Measurements from ENCODE around the gene PSEN1.

Gene PSEN1

GRCh38 chr14:73241481-73242165 is 105.3 kb downstream of the PSEN1 start:
- DNase-seq = no peak

DNA sequence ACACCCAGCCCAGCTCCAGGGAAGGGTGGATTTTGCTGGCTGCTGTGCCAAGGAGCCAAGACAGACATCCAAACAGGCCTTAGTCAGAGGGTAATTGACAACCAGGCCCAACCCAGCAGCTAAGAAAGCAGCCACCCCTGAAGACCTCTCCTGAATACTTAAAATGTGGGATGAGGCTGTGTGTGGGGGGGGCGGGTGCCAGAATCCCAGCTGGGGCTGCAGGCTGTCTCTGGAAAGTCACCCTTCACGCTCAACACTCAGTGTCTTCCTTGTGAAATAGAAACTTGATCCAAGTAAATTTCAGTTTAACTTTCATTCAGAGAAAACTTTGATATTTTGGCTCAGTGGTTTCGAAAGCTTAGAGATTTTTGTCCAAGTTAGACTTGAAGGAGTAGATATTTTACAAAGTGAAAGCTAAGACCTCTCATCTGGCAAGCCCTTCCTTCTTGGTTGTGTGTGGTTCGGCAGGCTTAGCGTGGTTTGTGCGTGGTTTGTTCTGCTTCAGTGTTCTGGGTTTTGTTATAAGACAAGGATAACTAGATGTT is 106.1 kb downstream of the PSEN1 start:
- no peak for DNase-seq

GRCh38 chr14:73243341-73243740 is 107.0 kb downstream of the PSEN1 start:
- DNase-seq = no peak

DNA sequence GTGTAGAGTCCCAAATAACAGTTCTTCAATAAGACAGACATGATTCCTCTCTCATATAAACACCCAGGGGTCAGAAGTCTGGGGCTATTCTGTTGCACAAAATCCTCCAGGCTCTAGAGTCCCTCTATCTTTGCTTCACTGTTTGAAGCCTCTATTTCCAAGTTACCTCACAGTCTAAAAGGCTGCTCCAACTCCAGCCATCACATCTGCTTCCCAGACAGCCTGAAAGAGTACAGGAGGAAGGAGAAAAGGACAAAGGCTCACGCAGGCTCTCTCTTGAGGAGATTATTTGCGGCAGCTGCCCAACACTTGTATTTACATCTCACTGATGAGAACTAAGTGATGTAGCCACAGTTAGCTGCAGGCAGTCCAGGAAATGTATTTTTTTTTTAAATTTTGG is 107.4 kb downstream of the PSEN1 start:
- no peak for DNase-seq

DNA sequence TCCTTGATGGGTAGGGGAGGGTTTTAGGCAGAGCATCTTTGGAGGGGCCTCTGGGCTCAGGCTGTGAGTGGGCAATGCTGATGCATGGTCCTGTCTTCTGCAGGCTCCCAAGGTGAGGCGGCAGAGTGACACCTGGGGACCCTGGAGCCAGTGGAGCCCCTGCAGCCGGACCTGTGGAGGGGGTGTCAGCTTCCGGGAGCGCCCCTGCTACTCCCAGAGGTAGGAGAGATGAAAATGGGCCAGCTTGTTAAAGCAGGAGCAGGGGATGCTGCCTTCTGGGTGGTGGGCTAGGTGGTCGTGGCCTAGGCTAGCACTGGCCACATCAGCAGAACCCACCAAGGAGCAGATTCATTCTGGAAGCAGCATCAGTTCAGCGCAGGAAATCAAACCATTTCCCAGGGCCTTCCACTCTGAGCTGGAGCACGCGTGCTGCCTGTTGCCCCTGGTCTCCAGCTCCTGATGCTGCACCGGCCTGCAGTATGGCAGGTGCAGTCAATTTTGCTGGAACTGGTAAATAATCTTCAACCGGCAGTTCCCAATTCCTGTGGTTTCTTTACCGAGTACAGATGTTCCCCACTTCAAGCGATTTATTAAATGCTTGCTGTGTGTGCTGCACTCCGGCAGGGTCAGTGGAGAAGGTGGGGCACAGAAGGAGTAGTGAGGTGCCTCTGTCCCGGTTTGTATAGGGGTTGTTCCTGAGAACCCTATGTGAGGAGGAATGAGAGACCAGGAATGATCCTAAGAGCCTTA is 108.4 kb downstream of the PSEN1 start:
- DNase-seq = no peak

DNA sequence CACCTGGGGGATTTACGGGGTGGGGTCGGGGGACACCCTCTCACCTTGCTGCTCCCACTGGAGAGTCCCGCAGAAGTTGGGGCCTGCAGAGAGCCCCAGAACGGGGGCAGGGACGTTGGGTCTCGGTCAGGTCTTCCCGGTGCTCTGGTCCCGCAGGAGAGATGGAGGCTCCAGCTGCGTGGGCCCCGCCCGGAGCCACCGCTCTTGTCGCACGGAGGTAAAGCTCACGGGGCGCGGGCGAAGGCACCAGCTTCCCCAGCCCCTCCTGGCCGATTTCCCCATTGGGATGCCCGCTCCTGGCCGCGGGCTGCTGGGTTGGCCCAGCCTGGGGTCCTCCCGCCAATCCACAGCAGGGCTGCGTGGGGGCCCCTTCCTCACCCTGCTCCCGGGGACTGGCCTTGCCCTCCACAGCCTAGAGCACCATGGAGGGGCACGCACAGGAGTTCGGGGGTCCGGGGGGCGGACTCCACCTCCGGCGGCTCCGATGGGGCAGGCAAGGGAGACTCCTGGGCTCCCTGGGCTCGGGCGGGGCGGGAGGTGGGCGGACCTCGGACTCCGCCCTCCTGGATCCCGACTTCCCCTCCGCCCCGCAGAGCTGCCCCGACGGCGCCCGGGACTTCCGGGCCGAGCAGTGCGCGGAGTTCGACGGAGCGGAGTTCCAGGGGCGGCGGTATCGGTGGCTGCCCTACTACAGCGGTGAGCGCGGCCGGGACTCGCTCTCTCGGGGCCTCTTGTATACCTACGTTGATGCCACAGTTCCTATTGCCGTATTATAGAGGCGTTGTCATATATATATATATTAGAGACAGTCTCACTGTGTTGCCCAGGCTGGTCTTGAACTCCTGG is 109.4 kb downstream of the PSEN1 start:
- peak; percentile 43 for DNase-seq

DNA sequence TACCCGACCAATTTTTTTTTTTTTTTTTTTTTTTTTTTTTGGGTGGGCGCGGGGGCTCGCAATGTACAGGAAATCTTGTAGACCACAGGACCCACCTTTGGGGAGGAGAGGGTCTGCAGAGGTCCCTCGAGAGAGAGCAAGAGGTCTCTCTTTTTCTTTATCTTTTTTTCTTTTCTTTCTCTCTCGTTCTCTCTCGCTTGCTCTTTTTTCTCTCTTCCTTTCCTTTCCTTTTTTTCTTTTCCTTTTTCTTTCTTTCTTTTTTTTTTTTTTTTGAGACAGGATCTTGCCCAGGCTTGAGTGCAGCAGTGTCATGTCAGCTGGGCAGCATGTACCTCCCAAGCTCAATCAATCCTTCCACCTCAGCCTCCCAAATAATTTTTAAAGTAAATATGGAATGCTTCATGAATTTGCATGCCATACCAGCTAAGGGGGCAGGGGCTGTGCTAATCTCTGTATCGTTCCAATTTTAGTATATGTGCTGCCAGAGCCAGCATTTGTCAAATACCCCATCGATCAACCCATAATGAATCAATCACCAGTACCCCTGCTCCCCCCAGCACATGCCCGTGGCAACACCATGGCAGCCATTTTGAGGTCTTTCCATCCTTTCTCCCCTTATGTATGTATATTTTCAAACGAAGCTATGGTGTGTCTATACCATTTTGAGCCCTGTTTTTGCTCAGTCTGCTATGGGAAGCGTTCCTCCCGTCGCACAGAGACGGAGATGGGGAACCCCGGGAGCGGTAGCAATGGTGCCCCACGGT is 110.3 kb downstream of the PSEN1 start:
- no peak for DNase-seq

DNA sequence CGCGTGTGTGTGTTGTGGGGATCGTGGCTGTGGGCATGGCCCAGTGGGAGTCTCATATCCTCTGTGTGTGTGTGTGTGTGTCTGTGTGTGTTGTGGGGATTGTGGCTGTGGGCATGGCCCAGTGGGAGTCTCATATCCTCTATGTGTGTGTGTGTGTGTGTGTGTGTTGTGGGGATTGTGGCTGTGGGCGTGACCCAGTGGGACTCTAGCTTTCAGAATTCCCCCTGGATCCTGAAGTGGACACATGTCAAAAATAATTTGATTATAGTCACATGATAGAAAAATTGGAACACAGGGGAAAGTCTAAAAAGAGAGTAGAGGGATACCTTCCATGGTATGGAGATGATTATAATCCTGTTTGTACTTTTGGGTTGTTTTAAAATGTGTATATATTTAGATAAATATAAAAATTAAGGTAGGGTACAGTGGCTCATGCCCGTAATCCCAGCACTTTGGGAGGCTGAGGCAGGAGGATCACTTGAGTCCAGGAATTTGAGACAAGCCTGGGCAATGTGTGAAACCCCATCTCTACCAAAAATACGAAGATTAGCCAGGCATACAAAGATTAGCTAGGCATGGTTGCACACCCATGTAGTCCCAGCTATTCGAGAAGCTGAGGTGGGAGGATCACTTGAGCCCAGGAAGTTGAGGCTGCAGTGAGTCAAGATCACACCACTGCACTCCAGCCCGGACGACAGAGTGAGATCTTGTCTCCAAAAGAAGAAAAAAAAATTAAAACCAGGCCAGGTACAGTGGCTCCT is 112.0 kb downstream of the PSEN1 start:
- DNase-seq = no peak

GRCh38 chr14:73249108-73249507 is 112.8 kb downstream of the PSEN1 start:
- no peak for DNase-seq

- no peak for DNase-seq
Measured at GRCh38 chr14:73249564-73250316, 113.4 kb downstream of the PSEN1 start.

GRCh38 chr14:73250317-73250713 is 114.0 kb downstream of the PSEN1 start:
- DNase-seq = no peak

GRCh38 chr14:73250781-73251500 is 114.6 kb downstream of the PSEN1 start:
- DNase-seq = no peak

- DNase-seq = no peak
Measured at GRCh38 chr14:73251516-73252215, 115.4 kb downstream of the PSEN1 start.

DNA sequence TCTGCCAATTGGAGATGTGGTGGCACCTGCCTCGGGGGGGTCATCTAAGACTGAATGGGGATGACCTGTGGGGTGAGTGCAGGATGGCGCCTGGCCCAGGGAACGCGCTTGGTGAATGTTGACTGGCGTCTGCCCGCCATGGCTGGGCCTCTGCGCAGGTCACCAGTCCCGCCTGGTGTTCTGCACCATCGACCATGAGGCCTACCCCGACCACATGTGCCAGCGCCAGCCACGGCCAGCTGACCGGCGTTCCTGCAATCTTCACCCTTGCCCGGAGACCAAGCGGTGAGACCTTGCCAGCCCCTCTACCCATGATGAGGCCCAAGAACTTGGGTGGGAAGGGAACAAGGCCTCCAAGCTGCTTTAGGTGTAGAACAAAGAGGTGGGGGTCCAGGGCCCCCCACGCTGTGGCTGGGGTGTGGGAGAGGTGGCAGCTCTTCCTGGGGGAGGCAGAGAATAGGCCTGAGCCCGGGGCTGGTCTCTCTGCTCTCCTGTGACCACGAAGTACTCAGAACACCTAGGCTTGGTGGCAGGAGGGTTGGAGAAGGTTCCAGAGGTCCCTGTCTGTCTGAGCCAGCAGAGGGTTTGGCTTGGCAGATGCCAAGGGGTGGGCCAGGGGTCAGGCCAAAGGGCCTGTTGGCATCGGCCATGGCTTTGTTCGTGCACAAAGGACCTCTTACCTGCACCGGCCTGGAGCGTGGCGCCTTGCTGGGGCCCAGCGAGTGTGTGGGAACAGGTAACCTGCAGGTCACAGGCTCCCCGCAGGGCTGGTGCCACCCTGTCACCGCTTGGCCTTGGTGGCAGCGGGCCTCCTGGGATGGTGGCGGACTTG is 116.4 kb downstream of the PSEN1 start:
- DNase-seq = no peak

GRCh38 chr14:73253323-73253610 is 117.0 kb downstream of the PSEN1 start:
- no peak for DNase-seq

GRCh38 chr14:73253721-73254120 is 117.4 kb downstream of the PSEN1 start:
- no peak for DNase-seq

GRCh38 chr14:73254247-73255004 is 118.1 kb downstream of the PSEN1 start:
- DNase-seq = no peak

GRCh38 chr14:73255005-73255400 is 118.7 kb downstream of the PSEN1 start:
- no peak for DNase-seq
